Measurements from ENCODE around the gene BEST3.
A peak's percentile ranks its signal among the peaks of the same experiment; 100 is the strongest.

The BEST3 gene

DNA sequence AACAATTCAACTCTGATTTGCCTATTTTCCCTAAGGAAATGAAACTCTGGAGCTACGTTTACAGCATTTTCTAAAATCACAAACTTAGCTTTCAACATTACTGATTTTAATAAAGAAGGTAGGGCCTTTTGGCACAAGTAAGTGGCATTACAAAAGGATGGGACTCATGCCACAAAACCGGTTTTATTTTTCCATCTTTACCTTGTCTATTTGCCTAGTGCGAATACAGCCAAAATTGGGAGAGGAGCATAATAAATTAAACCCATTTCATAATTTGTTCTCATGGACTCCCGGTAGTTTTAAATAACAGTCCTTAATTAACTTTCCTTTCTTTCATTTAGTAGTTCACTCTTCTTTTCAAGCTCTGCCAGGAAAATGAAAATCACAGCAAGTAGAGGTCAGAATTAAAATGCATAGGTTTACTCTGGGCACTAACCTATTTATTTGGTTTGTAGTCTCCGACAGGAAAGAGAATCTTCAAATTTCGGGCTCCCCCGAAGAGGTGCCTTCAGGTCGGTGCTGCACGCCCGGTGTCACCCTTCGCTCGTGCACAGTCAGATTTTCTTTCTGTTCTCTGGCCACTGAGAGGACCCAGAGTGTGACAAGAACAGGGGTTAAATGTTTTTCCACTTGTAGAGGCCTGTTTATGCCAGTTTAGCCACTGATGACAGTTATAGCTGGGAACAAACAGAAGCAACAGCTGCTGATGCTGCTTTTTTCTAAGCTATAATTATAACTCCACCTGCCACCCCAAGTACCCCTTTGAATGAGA lies at the start of gene BEST3:
Gene BEST3, minus strand, starts transcription at position 535 of the 772 bp plus-strand sequence. CDS start 1,505 bp downstream, outside the sequence.
- DNase-seq, result no peak

DNA sequence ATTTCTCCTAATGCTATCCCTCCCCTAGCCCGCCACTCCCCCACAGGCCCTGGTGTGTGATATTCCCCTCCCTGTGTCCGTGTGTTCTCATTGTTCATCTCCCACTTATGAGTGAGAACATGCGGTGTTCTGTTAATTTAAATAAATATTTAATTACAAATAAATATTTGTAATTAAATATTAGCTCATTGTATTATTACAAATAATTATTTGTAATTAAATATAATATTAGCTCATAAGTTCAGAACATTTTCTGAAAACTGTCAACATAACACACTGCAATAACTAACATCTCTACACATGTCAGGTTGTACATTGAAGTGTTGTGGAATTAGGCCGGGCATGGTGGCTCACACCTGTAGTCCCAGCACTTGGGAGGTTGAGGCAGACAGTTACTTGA lies 45.0 kb upstream of the BEST3 start:
- DNase-seq, result no peak

DNA sequence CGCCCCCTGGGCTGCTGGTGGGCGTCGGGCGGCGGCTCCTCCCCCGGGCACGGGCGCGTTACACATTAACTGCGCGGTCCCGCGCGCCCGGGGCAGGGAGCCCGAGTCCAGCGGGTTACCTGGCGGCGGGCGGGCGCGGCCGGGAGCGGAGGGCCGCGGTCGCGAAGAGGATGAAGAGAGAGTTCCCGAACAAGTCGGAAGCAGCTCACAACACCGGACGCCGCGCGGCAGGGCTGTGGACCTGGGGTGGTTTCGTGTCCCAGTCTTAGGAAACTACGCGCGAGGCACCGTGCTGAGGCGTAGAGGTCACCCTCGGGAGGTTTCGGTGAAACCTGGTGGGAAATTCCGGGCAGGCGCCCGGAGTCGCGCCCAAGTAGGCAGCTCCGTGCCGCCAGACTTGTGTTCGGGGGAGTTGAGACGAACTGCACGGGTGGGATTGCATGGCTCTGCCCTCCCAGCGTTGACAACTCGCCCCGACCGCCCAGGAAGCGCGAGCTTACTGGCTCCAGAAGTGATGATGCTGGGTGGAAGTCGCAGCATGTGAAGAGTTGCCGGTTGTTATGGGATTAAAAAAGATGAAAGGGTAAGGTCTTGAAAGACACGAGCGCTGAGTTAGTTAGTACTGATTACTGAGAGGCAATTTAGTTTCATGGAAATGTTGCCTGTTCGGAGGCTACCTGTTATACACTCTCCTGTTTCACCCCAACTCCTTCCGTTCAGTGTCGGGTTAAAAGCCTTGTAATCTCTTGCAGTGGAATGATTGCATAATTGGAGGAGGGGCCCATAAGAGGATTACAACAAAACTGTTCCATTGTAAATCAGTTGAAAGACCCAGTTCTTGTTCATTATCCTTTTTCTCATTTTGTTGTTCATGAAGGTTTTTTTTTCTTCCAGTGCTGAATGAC lies 40.4 kb upstream of the BEST3 start:
- DNase-seq, result peak; percentile 53 to 63

DNA sequence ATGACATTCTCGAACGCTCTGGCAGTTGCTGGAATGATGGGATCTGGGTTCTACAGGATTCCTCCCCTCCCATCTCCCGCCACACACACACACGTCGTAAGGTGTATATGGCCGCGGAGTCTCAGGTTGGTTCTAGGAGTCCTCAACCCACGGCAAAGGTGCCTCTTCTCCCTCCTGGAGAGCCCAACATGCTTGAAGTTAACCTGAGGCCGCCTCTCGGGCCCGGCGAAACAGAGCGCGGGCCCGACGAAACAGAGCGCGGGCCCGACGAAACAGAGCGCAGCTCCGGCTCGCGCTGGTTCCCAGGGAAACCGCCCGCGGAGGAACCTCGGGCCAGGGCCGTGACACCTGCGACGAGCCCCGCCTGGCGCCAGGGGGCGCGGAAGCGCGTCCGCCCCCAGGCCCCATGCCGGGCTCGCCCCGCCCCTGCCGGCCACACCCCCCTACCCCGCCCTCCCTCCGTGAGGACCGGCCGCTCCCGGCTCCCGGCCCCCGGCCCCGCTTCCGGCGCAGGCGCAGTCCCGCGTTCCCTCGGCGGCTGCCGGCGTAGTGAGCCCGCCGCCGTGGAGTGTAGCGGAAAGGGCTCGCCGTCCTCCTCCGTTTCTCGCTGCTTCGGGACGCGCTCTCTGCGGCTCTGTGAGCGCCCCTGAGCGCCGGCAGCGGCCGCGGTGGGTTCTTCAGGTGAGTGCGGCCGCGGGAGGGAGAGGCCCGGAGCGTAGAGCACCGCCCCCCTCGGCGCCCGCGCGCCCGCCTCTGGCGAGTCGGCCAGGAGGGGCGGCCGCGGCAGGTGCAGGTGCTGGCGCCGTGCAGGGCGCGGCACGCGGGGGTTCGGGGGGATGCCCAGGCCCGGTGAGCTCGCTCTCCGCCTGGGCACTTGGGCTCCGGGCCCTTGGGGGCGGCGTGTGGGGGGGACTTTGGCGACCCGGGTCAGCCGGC lies 39.5 kb upstream of the BEST3 start, which contains the start of gene RAB3IP:
Gene RAB3IP, plus strand, starts transcription at position 510 of the 936 bp plus-strand sequence. CDS start 16,549 bp downstream, outside the sequence.
- DNase-seq, result peak; percentile 93 to 95

DNA sequence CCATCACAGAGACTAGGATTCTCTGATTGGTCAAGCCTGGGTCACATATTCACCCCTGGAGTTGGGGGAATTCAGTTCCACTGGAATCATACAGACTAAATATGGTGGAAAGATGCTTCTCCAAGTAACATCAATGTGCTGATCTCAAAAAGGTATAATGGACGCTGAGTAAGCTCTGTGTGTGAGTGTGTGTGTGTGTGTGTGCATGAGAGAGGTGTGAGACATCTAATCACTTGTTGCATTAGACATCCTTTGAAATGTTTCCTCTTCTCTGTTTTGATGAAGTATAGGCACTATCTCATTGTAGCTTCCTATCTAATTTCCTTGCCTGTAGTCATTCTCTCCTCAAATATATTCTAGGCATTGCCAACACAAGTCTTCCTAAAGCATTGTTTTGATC lies 34.5 kb upstream of the BEST3 start:
- no peak for DNase-seq

DNA sequence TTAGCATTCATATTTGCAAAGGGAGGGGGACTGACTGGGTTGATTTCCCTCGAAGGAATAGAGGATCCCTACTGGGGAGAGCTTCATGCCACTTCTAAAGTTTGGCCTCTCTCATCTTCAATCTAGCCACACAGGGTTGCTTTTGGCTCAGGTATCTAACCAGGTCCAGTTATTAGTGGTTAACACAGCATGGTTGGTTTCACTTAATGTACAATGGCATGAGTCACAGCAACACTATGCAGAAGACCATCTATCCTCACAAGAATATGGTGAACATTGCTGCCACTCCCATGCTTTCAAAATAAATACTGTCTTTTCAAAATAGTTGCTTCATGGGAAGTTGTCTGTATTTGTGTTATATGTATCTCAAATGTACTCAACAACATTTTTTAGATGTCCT lies 33.0 kb upstream of the BEST3 start:
- no peak for DNase-seq

DNA sequence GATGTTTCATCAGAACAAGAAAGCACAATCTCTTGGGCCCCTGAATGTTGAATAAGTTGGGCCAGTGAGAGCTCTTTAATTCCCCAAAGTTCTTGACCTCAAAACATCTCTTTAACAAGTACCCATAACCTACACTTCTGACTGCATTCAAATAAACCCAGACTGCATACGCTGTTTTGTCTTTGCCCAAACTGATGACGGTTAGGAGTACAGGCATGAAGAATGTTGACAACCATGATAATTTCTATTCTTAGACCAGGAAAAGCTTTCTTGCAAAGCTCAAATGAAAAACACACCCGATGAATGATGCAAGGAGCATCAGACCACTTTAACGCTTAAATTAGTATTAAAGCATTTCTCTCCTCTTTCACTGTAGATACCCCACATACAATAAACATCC lies 27.8 kb upstream of the BEST3 start:
- DNase-seq, result no peak

DNA sequence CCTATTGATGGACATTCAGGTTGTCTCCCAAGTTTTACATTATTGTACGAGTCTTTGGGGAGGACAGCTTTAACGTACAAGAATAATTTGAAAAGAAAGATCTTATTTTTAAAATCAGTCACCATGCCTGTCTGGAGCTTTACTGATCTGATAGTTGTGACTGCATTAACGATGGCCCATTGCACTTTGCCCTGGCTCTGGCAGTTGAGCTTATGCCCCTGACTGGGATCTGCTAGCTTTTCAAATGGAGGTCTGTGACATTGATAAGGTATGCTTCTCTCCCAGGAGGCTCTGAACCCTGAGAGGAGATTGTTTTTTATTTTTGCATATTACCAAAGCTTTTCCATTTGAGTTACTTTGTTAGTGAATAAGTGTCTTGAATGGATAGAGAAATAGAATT lies 21.6 kb upstream of the BEST3 start:
- DNase-seq, result no peak

DNA sequence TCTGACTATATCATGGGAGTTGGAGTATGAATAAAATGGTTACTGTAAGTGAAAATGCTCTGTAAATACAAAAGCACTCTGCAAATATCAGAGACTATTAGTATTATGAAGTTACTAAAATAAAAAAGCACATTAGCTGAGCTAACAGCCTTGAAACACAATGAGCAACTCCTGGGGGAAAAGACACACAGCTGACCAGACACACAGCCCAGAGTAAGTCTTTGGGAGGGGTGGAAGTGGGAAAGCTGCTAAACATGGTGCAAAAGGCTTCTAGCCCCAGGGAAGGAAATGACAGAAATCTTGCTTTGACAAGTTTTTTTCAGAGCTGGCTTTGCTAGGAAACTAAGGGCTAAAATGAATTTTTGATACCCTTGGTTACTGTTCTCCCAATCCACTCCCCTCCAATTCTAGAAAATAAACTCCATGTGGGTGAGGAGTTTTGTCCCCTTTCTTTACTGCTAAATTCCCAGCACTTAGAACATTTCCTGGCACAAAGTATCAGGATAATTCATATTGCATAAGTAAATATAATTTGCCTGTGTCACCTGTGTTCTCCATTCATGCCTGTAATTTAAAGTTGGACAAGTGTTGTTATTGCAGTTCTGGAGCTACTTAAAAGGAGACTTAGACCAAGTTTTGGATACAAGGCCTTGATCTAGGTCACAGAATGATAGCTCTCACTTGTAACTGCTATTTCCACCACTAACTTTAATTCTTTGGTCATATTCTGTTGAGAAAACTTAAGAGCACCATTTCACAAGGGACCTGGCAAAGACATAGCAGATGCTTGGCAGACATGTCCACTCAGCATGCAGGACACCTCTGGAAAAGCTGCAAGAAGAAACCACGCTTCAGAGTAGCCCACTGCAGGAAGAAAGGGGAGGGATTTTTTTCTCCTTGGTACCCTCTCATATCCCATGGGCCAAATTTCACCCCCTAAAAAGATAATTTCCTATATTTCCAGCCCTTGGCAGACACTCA lies 20.5 kb upstream of the BEST3 start:
- DNase-seq, result no peak

DNA sequence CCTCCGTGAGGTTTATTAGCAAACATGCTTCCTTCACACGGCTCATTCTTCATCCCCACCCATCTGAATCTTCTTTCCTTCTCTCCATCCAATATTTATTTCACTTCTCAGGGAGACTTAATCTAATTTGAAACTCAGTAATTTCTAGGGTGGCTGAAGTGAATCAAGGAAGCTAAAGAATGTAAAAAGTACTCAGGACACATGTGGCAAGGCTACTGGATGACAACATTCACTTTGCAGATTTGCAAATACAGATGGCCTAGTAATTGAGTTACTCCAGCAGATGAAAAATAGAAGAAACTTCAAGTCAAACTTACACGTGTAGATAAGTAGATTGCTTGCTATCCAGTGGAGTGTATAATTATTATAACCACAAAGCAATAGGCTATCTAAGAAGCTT lies 15.4 kb upstream of the BEST3 start:
- no peak for DNase-seq

DNA sequence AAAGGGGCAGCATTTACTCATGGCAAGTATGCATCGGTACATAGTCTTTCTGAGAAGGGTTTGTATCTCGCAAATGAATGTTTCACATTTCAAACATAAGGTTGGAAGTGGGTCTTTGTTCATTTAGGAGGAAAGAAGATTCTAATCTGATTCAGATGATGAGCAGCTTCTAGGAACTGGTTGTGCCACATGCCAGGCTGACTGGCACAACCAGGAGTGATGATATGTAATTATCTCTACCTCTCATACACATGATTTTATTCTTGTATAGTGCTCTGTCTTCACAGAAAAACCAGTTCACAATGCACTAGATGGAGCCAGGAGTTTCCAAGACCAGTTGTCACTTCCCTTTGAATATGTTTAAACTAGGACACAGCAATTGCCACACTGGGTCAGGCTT lies 13.7 kb upstream of the BEST3 start:
- DNase-seq, result no peak

DNA sequence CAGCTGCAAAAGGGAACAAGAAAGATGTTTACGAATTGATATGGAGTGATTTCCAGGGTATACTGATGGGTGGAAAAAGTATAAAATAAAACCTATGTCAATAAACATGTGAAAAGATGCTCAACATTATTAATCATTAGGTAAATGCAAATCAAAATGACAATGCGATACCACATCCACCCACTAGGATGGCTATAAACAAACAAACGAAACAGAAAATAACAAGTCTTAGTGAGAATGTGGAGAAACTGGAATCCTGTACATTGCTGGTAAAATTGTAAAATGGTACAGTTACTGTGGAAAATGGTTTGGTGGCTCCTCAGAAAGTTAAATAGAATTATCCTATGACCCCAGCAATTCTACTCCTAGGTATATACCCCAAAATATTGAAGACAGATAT lies 9.5 kb upstream of the BEST3 start:
- DNase-seq, result no peak

DNA sequence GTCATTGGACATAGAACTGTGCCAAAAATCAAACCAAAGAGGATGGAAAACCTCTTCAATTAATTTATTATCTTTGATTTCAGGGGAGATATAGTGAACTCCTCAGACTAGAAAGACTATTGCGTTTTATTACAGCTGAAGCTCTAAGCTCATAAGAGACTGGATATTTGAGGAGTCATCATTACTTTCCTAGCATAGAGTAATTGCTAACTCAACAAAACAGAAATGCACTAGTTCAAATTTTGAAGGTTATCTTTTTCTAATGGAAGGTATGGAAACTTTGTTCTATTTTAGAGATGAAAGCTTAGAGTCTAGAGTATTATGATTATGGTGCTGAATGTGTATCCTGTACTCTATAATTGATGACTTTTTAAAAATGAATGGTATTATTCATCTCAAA lies 5.3 kb upstream of the BEST3 start:
- DNase-seq, result no peak

DNA sequence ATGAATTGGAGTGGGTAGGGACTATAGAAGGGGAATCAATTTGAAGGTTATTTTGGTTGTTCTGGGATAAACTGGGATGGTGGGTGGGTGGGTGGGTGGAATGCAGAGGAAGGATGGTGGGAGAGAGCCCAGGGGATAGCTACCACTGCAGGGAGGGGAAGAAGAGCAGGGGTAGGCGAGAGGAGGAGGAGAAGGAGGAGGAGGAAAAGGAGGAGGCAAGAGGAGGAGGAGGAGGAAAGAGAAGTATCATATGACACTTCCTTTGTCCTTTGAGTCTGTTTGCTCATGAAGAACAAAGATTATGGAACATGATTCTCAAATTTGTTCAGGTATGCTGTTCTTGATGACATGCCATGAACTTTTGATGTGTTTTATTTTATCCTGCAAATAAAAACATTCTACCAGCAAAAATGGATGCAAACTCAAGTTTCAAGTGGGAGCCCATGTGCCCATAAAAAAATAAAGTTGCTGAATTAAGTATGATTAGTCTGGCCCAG lies 4.1 kb upstream of the BEST3 start:
- no peak for DNase-seq

DNA sequence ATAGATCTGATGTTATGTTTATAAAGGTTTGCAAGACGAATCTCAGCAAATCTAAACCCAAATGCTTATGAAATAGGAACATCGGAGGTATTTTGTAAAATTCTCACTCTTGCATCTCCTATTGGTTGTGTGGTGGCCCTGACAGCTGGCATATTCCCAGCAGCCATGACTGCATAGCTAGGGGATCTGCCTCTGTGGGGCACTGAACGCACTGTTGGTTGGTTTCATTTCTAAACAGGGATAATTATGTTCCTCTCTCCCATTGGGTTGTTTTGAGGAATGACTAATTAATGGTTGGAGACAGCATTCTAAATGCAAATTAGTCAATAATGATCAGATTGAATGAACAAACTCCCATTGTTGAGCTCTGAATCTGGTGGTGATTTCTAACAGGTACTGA lies 2.7 kb upstream of the BEST3 start:
- no peak for DNase-seq

DNA sequence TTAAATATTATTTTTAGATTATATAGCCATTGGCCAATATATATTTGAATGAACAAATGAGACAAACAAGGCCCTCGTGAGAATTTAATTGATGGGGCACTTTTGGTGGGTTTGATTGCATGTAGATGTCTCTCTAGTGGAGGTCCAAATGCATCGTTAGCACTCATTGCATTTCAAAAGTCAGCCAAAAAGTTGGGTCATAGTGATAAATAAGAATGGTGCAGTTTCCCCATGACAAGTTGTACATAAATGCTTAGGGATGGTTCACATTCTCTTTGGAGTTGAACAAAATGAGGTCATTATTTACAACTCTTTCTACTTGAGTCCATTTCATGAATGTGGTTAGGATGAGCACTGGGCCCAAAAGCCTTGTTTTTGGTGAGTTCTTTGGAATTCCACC lies 1.0 kb downstream of the BEST3 start:
- no peak for DNase-seq

DNA sequence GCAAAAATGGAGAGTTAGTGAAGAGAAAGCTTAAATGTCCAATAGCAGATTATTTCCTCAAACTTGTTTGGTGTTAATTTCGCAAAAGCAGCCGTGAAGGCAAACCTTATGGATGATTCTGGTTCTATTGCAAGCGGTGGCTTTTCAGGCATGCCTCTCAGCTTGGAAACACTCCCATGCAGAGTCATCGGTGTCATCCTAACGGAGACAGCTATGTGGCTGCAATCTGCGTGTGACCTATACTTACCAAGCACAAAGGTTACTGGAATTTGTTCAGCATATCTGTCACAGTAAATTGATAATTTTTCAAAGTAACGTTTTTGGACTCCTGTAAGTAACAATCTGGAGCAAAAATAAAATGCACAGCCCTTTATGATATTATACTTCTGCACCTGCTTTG lies 5.0 kb downstream of the BEST3 start:
- DNase-seq, result no peak

DNA sequence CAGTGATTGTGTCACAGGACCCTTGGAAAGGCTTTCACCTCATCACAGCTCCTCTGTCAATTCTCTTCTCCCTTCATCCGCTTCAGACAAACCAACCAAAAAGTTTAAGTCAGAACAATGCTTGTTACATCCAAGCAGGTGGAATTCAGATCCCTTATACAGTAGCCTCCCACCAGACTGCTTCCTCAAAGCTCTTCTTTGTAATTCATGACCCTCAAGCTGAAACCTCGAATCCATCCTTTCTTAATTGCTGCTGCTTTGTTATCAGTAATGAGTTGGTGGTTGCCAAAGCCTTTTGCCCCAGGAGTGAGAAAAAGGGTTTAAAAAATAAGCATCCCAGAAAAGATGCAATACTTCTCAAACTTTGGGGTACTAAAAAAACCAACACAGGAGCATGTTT lies 9.5 kb downstream of the BEST3 start:
- DNase-seq, result no peak

DNA sequence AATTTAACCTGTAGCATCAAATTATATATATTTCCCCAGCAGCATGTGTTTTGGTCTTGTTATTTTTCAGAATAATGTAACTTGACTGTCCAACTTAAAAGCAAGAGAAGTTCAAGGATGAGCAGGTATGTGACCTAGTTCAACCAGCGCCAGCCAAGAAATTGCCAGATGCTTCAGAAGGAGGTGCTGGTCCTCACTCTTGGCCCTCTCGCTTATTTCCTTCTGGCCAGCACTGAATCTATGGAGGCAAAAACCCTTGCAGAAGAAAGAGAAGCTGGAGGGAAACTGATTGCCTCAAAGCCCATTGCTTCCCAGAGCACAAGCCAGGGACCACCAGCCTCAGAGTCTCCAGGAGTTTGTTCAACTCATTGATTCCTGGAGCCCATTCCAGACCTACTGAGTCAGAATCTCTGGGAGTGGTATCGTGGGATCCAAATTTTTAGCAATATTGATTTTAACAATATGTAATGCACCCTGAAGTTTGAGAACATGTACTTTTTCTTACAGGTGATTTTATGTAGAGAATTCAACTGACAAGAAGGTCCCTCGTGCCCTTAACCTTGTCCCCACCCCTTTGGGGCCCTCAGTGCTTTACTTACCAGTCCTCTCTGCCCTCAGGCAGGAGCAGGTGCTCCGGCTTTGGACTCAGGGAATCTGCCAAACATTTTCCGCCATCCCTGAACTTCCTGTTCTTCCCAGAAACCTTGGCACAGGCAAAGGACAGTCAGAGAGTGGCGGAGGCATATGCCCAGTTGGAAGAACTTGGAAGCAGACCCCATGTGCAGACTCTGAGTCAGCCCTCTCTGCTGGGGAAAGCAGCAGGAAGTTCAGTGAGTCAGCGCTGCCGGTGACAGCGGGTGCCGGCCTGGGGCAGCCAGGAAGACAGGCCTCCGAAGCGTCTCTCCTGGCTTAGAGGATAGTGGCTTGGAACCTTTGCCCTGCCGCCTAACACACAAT lies 10.4 kb downstream of the BEST3 start:
- peak; percentile 23 to 34 for DNase-seq

DNA sequence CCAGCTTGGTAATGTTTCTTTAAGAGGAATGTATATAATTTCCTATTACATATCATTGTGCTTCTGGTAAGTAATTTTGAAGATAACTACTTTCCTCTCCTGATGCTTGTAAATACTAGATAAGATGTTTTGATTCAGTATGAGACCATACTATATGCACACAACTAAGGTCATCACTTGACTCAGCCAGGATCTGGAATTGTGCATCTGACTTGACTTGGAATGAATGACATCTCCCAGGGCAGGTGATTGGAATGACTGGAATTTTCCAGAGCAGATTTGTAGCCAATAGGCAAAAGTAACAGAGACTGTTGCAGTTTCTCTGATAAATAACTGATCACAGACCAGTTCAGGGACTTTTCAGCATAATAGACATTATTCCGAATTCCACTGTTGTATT lies 11.1 kb downstream of the BEST3 start:
- DNase-seq, result no peak

Data from activated CD4-positive, alpha-beta T cell treated with anti-CD3 and anti-CD28 coated beads, Interleukin-2, amount 50 U/mL, for 48 hours (primary cell).